H1 (cell line): ENCODE data around the gene TRIM71. TPM values are rescaled to one million over a fixed set of nuclear protein-coding genes. Genes with fewer than 3 reads are reported as not detected.

Experiments
- CTCF ChIA-PET: fragments of 300-600 bp; sonication (Branson Sonifier 250); formaldehyde crosslinking; loops from one replicate; lab custom pipeline; 2021; ENCODE audit not compliant: partially characterized antibody; lab: Charles Lee
- POLR2A ChIA-PET: fragments of 300-600 bp; sonication (Branson Sonifier 250); formaldehyde crosslinking; loops from one replicate; lab custom pipeline; 2021; ENCODE audit warnings: inconsistent platforms; ENCODE audit not compliant: partially characterized antibody; lab: Charles Lee
- DNase-seq, 2 experiments: peaks; one replicate each; pipeline versions ENCODE4 v3.0.0 to v3.0.0-alpha.2; 2010 to 2022; ENCODE audit warnings: low spot score in 2 of 2, low read depth in 1 of 2, mixed read lengths in 1 of 2
- FAIRE-seq: peaks from 2 replicates; lab custom pipeline; 2011; peaks lifted over from hg19 to GRCh38; lab: Jason Lieb, UNC
- H2AFZ ChIP-seq: 2 replicates; pipeline ENCODE4 v1.8.1; 2012; ENCODE audit warnings: low read length, inconsistent platforms
- H2AK5ac ChIP-seq: 2 replicates; pipeline ENCODE4 v1.6.1; 2013; ENCODE audit warnings: low read depth, low read length
- H2BK120ac ChIP-seq: replicated peaks from 2 replicates; pipeline ENCODE3; 2013; ENCODE audit warnings: low read depth, low read length, inconsistent platforms
- H2BK12ac ChIP-seq: 2 replicates; pipeline ENCODE4 v1.6.1; 2013; ENCODE audit warnings: low read depth, low read length
- H2BK15ac ChIP-seq: 2 replicates; pipeline ENCODE4 v1.6.1; 2013; ENCODE audit warnings: low read length
- H2BK20ac ChIP-seq: 2 replicates; pipeline ENCODE4 v1.6.1; 2013; ENCODE audit warnings: low read length
- H2BK5ac ChIP-seq: 2 replicates; pipeline ENCODE4 v1.6.1; 2013; ENCODE audit warnings: low read depth, low read length
- H3K14ac ChIP-seq: 2 replicates; pipeline ENCODE4 v1.6.1; 2013; ENCODE audit warnings: inconsistent platforms; ENCODE audit not compliant: insufficient read length
- H3K18ac ChIP-seq: 2 replicates; pipeline ENCODE4 v1.6.1; 2013; ENCODE audit warnings: low read length; ENCODE audit errors: extremely low read depth
- H3K23ac ChIP-seq: 2 replicates; pipeline ENCODE4 v1.6.1; 2013; ENCODE audit warnings: inconsistent platforms; ENCODE audit not compliant: insufficient read length
- H3K23me2 ChIP-seq: 2 replicates; pipeline ENCODE4 v1.6.1; 2013; ENCODE audit warnings: low read depth, low read length
- H3K27ac ChIP-seq: 2 replicates; pipeline ENCODE4 v1.6.1; 2011; ENCODE audit warnings: low read depth, low read length, inconsistent platforms
- H3K27me3 ChIP-seq, 4 experiments: replicated peaks in 1 of 4; 1 replicate in 1 of 4; 2 replicates in 3 of 4; pipeline versions ENCODE4 v1.6.1 to v1.8.1; 2011 to 2013; ENCODE audit warnings: low read length in 3 of 4, mild to moderate bottlenecking in 3 of 4, inconsistent platforms in 2 of 4, mixed read lengths in 2 of 4, moderate library complexity in 1 of 4; ENCODE audit not compliant: control insufficient read depth in 3 of 4, insufficient read depth in 3 of 4; ENCODE audit errors: extremely low read depth in 1 of 4
- H3K36me3 ChIP-seq, 4 experiments: 2 replicates each; pipeline versions ENCODE4 v1.6.1 to v1.8.1; 2011 to 2013; ENCODE audit warnings: mild to moderate bottlenecking in 4 of 4, low read length in 3 of 4, moderate library complexity in 2 of 4, control low read depth in 1 of 4, inconsistent platforms in 1 of 4; ENCODE audit not compliant: insufficient read depth in 4 of 4, control insufficient read depth in 2 of 4
- H3K4ac ChIP-seq: replicated peaks from 2 replicates; pipeline ENCODE3; 2013; ENCODE audit warnings: low read length, low read depth, mixed read lengths, inconsistent platforms; ENCODE audit not compliant: insufficient read length
- H3K4me1 ChIP-seq, 4 experiments: replicated peaks in 1 of 4; 1 replicate in 1 of 4; 2 replicates in 3 of 4; pipeline versions ENCODE4 v1.6.1 to v1.8.1; 2011 to 2013; ENCODE audit warnings: low read length in 3 of 4, inconsistent platforms in 2 of 4, mixed read lengths in 1 of 4; ENCODE audit not compliant: insufficient read depth in 4 of 4, control insufficient read depth in 3 of 4
- H3K4me2 ChIP-seq, 2 experiments: 2 replicates each; pipeline versions ENCODE4 v1.6.1 to v1.8.1; 2011 to 2013; ENCODE audit warnings: low read depth in 2 of 2, low read length in 2 of 2, control low read depth in 1 of 2, inconsistent platforms in 1 of 2, mild to moderate bottlenecking in 1 of 2; ENCODE audit not compliant: insufficient read depth in 1 of 2
- H3K4me3 ChIP-seq, 4 experiments: fragments of 200-600, 300-600 bp in 1 of 4; sonication (generic), shearing (Covaris generic), sonication (Bioruptor Twin) in 1 of 4; 2 replicates each; pipeline versions ENCODE4 v1.5.1 to v1.8.1; 2011 to 2016; ENCODE audit warnings: low read length in 4 of 4, low read depth in 3 of 4, control low read depth in 2 of 4, inconsistent platforms in 2 of 4, mild to moderate bottlenecking in 2 of 4, mixed read lengths in 1 of 4, moderate library complexity in 1 of 4; ENCODE audit not compliant: insufficient read depth in 2 of 4; ENCODE audit errors: extremely low read depth in 1 of 4
- H3K56ac ChIP-seq: replicated peaks from 2 replicates; pipeline ENCODE3; 2013; ENCODE audit warnings: low read depth, mild to moderate bottlenecking, mixed read lengths, low read length, inconsistent platforms; ENCODE audit not compliant: insufficient read length
- H3K79me1 ChIP-seq: 2 replicates; pipeline ENCODE4 v1.6.1; 2013; ENCODE audit warnings: low read depth, low read length, control low read depth
- H3K79me2 ChIP-seq, 2 experiments: 2 replicates each; pipeline versions ENCODE4 v1.6.1 to v1.8.1; 2012 to 2013; ENCODE audit warnings: low read length in 2 of 2, mild to moderate bottlenecking in 2 of 2, inconsistent platforms in 1 of 2; ENCODE audit not compliant: insufficient read depth in 2 of 2, control insufficient read depth in 1 of 2
- H3K9ac ChIP-seq, 4 experiments: replicated peaks in 1 of 4; 1 replicate in 1 of 4; 2 replicates in 3 of 4; pipeline versions ENCODE4 v1.6.1 to v1.8.1; 2011 to 2013; ENCODE audit warnings: low read depth in 3 of 4, low read length in 3 of 4, control low read depth in 2 of 4, mild to moderate bottlenecking in 2 of 4, moderate library complexity in 2 of 4, inconsistent platforms in 1 of 4; ENCODE audit errors: extremely low read depth in 1 of 4
- H3K9me3 ChIP-seq, 2 experiments: 2 replicates each; pipeline versions ENCODE4 v1.6.1 to v1.8.1; 2012 to 2013; ENCODE audit warnings: mild to moderate bottlenecking in 2 of 2, moderate library complexity in 2 of 2, control low read depth in 1 of 2, inconsistent platforms in 1 of 2, low read depth in 1 of 2, low read length in 1 of 2, mixed read lengths in 1 of 2; ENCODE audit not compliant: insufficient read depth in 2 of 2
- H4K20me1 ChIP-seq, 2 experiments: replicated peaks in 1 of 2; 2 replicates each; pipeline versions ENCODE3 to v1.8.1; 2011 to 2013; ENCODE audit warnings: inconsistent platforms in 2 of 2, low read length in 2 of 2, mild to moderate bottlenecking in 1 of 2; ENCODE audit not compliant: insufficient read depth in 2 of 2, control insufficient read depth in 1 of 2
- H4K5ac ChIP-seq: 2 replicates; pipeline ENCODE4 v1.6.1; 2013; ENCODE audit warnings: low read length, low read depth, mixed read lengths, inconsistent platforms; ENCODE audit not compliant: insufficient read length
- H4K8ac ChIP-seq: 2 replicates; pipeline ENCODE4 v1.8.0; 2013; ENCODE audit warnings: mild to moderate bottlenecking, moderate library complexity, low read length, inconsistent platforms; ENCODE audit not compliant: insufficient read depth; ENCODE audit errors: extremely low read depth
- H4K91ac ChIP-seq: replicated peaks from 2 replicates; pipeline ENCODE3; 2013; ENCODE audit warnings: low read length, mixed read lengths, inconsistent platforms; ENCODE audit not compliant: insufficient read length
- ASH2L ChIP-seq: fragments of 200-600, 300-600 bp; sonication (generic); IDR thresholded peaks from one replicate; pipeline ENCODE4 v1.7.1; 2017; ENCODE audit warnings: low read length
- CHD2 ChIP-seq: IDR thresholded peaks from 2 replicates; pipeline ENCODE4 v1.6.1; 2012; ENCODE audit warnings: low read length, improper control_type of control experiment
- CTCF ChIP-seq, 3 experiments: IDR thresholded peaks; 1 replicate in 2 of 3; 2 replicates in 1 of 3; pipeline versions ENCODE4 v1.5.1 to v1.6.1; 2011; ENCODE audit warnings: low read length in 3 of 3, mild to moderate bottlenecking in 3 of 3, inconsistent platforms in 2 of 3, low read depth in 1 of 3, moderate library complexity in 1 of 3; ENCODE audit not compliant: insufficient read depth in 1 of 3; ENCODE audit errors: control extremely low read depth in 1 of 3
- E2F6 ChIP-seq: IDR thresholded peaks from 2 replicates; pipeline ENCODE4 v1.6.1; 2012; ENCODE audit warnings: inconsistent platforms
- EZH2 ChIP-seq: fragments of 200-600 bp; sonication (generic); IDR thresholded peaks from 2 replicates; pipeline ENCODE4 v1.7.1; 2012; ENCODE audit warnings: low read depth, mild to moderate bottlenecking, moderate library complexity, low read length, inconsistent platforms; ENCODE audit not compliant: severe bottlenecking
- HDAC6 ChIP-seq: IDR thresholded peaks from one replicate; pipeline ENCODE4 v1.7.1; 2012; ENCODE audit warnings: low read depth, mild to moderate bottlenecking, inconsistent platforms, low read length, moderate library complexity
- RNF2 ChIP-seq: fragments of 200-900, 300-1000 bp; sonication (generic); IDR thresholded peaks from 2 replicates; pipeline ENCODE4 v1.7.1; 2016; ENCODE audit warnings: borderline replicate concordance, low read depth, mild to moderate bottlenecking, antibody characterized with exemption, low read length; ENCODE audit not compliant: poor library complexity, severe bottlenecking; ENCODE audit errors: missing control alignments
- SUZ12 ChIP-seq: fragments of 200-600 bp; sonication (generic); IDR thresholded peaks from 2 replicates; pipeline ENCODE4 v1.6.1; 2012; ENCODE audit warnings: mild to moderate bottlenecking, inconsistent platforms, low read length, moderate library complexity, mixed read lengths
- WGBS, 2 experiments: shearing (Covaris generic) in 1 of 2; methylation state at CpG; one replicate each; pipeline versions ENCODE4 v1.1.6 to v1.1.7; 2013 to 2015; ENCODE audit warnings: low lambda C conversion rate in 2 of 2, mixed read lengths in 2 of 2, inconsistent platforms in 1 of 2, low coverage in 1 of 2, missing lambda C conversion rate in 1 of 2; ENCODE audit not compliant: insufficient replicate concordance in 2 of 2, insufficient coverage in 1 of 2, insufficient read length in 1 of 2; ENCODE audit errors: extremely low coverage in 1 of 2, missing lambda C conversion rate in 1 of 2; 5-methylcytosine and 5-hydroxymethylcytosine counted together
- polyA plus RNA-seq, 7 experiments: library from polyadenylated mRNA; depleted of rRNA in 3 of 7; stranded (reverse) in 5 of 7; unstranded in 2 of 7; fragments of >200 nt in 5 of 7; fragments of 200-250 nt in 2 of 7; gene quantifications; 1 replicate in 5 of 7; 2 replicates in 1 of 7; 4 replicates in 1 of 7; pipeline versions ENCODE4 v1.2.1 to v1.2.3, GENCODE V29; 2011 to 2013; ENCODE audit warnings: missing spikeins in 2 of 7, mixed read lengths in 2 of 7
- total RNA-seq: library from RNA; stranded (reverse); fragmentation: NEBNext Ultra II Directional; extraction: Animal tissue kit (Norgen Biotek cat#: 25700); gene quantifications from 2 replicates; pipeline ENCODE4 v1.2.1, GENCODE V29; 2021
- TF ChIP-seq, protein P1 (sequence below): IDR thresholded peaks from 2 replicates; pipeline ENCODE4 v1.6.1; 2011; ENCODE audit warnings: low read depth, mild to moderate bottlenecking, low read length; ENCODE audit not compliant: insufficient read depth

The TRIM71 gene
- total and polyA plus RNA-seq, 2 of the 8 experiments (the other 6 are each of a cell fraction or from before 2014, with no cell fraction given): 53.7 to 293 TPM

- peaks cover 40 to 100% of the 10 kb centered on the region in 2 experiments; a peak in 3 of 4 replicates for H3K79me2 ChIP-seq
- POLR2A ChIA-PET: interaction anchor here (1.3 to 10.0 kb wide), 6 partner anchors 10 to 106 kb away, joined by 3 to 84 read pairs (median 6); no protein-coding TSS in a partner anchor
- H4K8ac ChIP-seq: no peak overlapping the region
- H3K4me2 ChIP-seq: no peak overlapping the region; a peak in 1 of 4 replicates
- no peaks in the 10 kb centered on the region for H3K9me3 ChIP-seq
- H2BK20ac ChIP-seq: no peak overlapping the region
- H2AK5ac ChIP-seq: no peak overlapping the region
- H3K56ac ChIP-seq: no peak overlapping the region
- H4K5ac ChIP-seq: no peak overlapping the region
- no peak overlapping the region for H2BK5ac ChIP-seq
- no peak overlapping the region for H2BK120ac ChIP-seq
- no peak for FAIRE-seq
- H3K4me3 ChIP-seq: no peak overlapping the region
- H3K23ac ChIP-seq: no peak overlapping the region
- no peak overlapping the region for H3K14ac ChIP-seq
- no peak overlapping the region for H3K27ac ChIP-seq
- no peak overlapping the region for H3K9ac ChIP-seq
- H3K27me3 ChIP-seq: no peaks in the 10 kb centered on the region
- no peak overlapping the region for H2BK15ac ChIP-seq
- H3K79me1 ChIP-seq: peaks cover 17% of the 10 kb centered on the region
- H3K18ac ChIP-seq: no peak overlapping the region
- no peak overlapping the region for H4K91ac ChIP-seq
- peaks cover 4 to 23% (median 17%) of the 10 kb centered on the region in 4 experiments; a peak in 6 of 7 replicates for H3K4me1 ChIP-seq
- no peak overlapping the region for H2BK12ac ChIP-seq
- H3K4ac ChIP-seq: no peak overlapping the region
- H3K36me3 ChIP-seq: peaks cover 19 to 91% (median 50%) of the 10 kb centered on the region in 4 experiments; a peak in 7 of 8 replicates
- no peak for DNase-seq
- peaks cover 51 to 62% of the 10 kb centered on the region in 2 experiments for H4K20me1 ChIP-seq
- WGBS, 2 experiments: 85% methylated on average over 6 of the region's 6 CpGs; no CpG with 5 or more reads in 1 of the 2 experiments
- no peak overlapping the region for H2AFZ ChIP-seq
- TF ChIP-seq RNF2: no peak
- TF ChIP-seq CHD2: no peak
- no peak for TF ChIP-seq ASH2L
- no peak for TF ChIP-seq HDAC6
- TF ChIP-seq SUZ12: no peak
- no peak for TF ChIP-seq CTCF (IDR thresholded peaks at IDR 0.05; ENCODE audit: control extremely low read depth in 1 of 3, insufficient read depth in 1 of 3, low read depth in 1 of 3, low read length in 3 of 3)
- TF ChIP-seq EZH2: no peak
- no peak for TF ChIP-seq E2F6
- TF ChIP-seq, protein P1, sequence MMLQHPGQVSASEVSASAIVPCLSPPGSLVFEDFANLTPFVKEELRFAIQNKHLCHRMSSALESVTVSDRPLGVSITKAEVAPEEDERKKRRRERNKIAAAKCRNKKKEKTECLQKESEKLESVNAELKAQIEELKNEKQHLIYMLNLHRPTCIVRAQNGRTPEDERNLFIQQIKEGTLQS: no peak
- no peaks in the 10 kb centered on the region for H3K23me2 ChIP-seq
- CTCF ChIA-PET: interaction anchor here (1.0 to 5.5 kb wide), 6 partner anchors 9 to 44 kb away, joined by 3 to 40 read pairs (median 4); no protein-coding TSS in a partner anchor
Observed at GRCh38 chr3:32882603-32883025, 64.8 kb downstream of the TRIM71 start.
